GM23338 (cell line): ENCODE results near the gene IL17RB.

Experiments used
- CREB1 ChIP-seq: fragments of 250-450 bp; sonication (Bioruptor Pico); IDR thresholded peaks from 2 replicates; pipeline ENCODE4 v1.5.0; 2020; ENCODE audit warnings: low read depth, mild to moderate bottlenecking, moderate library complexity
- CTCF ChIP-seq, 2 experiments: fragments of 200-600 bp in 1 of 2; sonication (generic) in 1 of 2; conservative IDR thresholded peaks; 2 replicates each; pipeline versions ENCODE4 v1.5.1 to v1.6.1; 2016 to 2017; ENCODE audit warnings: antibody characterized with exemption in 2 of 2, low read depth in 2 of 2, mild to moderate bottlenecking in 2 of 2, moderate library complexity in 1 of 2
- EZH2 ChIP-seq: fragments of 200-600 bp; sonication (generic); IDR thresholded peaks from one replicate; pipeline ENCODE4 v1.8.0; 2017; ENCODE audit warnings: antibody characterized with exemption, mild to moderate bottlenecking, low read depth; ENCODE audit not compliant: unreplicated experiment
- EZH2phosphoT487 ChIP-seq: fragments of 200-600 bp; sonication (generic); IDR thresholded peaks from one replicate; pipeline ENCODE4 v1.8.1; 2018; ENCODE audit warnings: antibody characterized with exemption; ENCODE audit not compliant: unreplicated experiment
- JUNB ChIP-seq: IDR thresholded peaks from one replicate; pipeline ENCODE4 v1.6.1; 2016; ENCODE audit warnings: antibody characterized with exemption; ENCODE audit not compliant: unreplicated experiment
- NANOG ChIP-seq: IDR thresholded peaks from 2 replicates; pipeline ENCODE4 v1.6.1; 2016; ENCODE audit warnings: antibody characterized with exemption, borderline replicate concordance
- POLR2AphosphoS5 ChIP-seq: IDR thresholded peaks from 2 replicates; pipeline ENCODE4 v1.6.1; 2016; ENCODE audit warnings: antibody characterized with exemption, low read depth
- REST ChIP-seq: IDR thresholded peaks from one replicate; pipeline ENCODE4 v1.6.1; 2018; ENCODE audit warnings: antibody characterized with exemption; ENCODE audit not compliant: unreplicated experiment
- STAT1 ChIP-seq: IDR thresholded peaks from one replicate; pipeline ENCODE4 v1.6.1; 2016; ENCODE audit warnings: antibody characterized with exemption; ENCODE audit not compliant: unreplicated experiment
- ZNF331 ChIP-seq: fragments of 250-450 bp; sonication (Bioruptor Pico); IDR thresholded peaks from 2 replicates; pipeline ENCODE4 v1.5.0; 2020; ENCODE audit warnings: low read depth, mild to moderate bottlenecking, moderate library complexity
- TF ChIP-seq, protein P1 (sequence below): fragments of 250-450 bp; sonication (Bioruptor Pico); IDR thresholded peaks from 2 replicates; pipeline ENCODE4 v1.5.0; 2020; ENCODE audit warnings: mild to moderate bottlenecking, moderate library complexity
- TF ChIP-seq, protein P2 (sequence below): IDR thresholded peaks from 2 replicates; pipeline ENCODE4 v1.6.1; 2016; ENCODE audit warnings: antibody characterized with exemption

DNA sequence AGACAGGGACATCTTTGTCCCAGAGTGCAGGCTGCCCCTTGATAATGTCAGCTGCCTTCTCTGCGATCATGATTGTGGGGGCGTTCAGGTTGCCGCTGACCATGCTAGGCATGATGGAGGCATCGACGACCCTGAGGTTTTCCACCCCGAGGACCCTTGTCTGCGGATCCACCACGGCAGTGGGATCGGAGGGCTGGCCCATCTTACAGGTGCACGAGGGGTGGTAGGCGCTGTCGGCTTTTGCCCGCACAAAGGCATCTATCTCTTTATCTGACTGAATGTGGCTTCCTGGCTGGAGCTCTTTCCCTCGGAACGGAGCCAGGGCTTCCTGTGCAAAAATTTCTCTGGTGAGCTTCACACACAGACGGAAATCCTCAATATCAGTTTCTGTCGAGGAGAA is 28.6 kb upstream of the IL17RB start:
- TF ChIP-seq STAT1, result no peak
- no peak for TF ChIP-seq CTCF (conservative IDR thresholded peaks at IDR 0.05; ENCODE audit: low read depth in 2 of 2)
- TF ChIP-seq EZH2, result no peak
- no peak for TF ChIP-seq REST
- no peak for TF ChIP-seq EZH2phosphoT487
- TF ChIP-seq POLR2AphosphoS5, result no peak
- TF ChIP-seq JUNB, result no peak
- TF ChIP-seq, protein P1, sequence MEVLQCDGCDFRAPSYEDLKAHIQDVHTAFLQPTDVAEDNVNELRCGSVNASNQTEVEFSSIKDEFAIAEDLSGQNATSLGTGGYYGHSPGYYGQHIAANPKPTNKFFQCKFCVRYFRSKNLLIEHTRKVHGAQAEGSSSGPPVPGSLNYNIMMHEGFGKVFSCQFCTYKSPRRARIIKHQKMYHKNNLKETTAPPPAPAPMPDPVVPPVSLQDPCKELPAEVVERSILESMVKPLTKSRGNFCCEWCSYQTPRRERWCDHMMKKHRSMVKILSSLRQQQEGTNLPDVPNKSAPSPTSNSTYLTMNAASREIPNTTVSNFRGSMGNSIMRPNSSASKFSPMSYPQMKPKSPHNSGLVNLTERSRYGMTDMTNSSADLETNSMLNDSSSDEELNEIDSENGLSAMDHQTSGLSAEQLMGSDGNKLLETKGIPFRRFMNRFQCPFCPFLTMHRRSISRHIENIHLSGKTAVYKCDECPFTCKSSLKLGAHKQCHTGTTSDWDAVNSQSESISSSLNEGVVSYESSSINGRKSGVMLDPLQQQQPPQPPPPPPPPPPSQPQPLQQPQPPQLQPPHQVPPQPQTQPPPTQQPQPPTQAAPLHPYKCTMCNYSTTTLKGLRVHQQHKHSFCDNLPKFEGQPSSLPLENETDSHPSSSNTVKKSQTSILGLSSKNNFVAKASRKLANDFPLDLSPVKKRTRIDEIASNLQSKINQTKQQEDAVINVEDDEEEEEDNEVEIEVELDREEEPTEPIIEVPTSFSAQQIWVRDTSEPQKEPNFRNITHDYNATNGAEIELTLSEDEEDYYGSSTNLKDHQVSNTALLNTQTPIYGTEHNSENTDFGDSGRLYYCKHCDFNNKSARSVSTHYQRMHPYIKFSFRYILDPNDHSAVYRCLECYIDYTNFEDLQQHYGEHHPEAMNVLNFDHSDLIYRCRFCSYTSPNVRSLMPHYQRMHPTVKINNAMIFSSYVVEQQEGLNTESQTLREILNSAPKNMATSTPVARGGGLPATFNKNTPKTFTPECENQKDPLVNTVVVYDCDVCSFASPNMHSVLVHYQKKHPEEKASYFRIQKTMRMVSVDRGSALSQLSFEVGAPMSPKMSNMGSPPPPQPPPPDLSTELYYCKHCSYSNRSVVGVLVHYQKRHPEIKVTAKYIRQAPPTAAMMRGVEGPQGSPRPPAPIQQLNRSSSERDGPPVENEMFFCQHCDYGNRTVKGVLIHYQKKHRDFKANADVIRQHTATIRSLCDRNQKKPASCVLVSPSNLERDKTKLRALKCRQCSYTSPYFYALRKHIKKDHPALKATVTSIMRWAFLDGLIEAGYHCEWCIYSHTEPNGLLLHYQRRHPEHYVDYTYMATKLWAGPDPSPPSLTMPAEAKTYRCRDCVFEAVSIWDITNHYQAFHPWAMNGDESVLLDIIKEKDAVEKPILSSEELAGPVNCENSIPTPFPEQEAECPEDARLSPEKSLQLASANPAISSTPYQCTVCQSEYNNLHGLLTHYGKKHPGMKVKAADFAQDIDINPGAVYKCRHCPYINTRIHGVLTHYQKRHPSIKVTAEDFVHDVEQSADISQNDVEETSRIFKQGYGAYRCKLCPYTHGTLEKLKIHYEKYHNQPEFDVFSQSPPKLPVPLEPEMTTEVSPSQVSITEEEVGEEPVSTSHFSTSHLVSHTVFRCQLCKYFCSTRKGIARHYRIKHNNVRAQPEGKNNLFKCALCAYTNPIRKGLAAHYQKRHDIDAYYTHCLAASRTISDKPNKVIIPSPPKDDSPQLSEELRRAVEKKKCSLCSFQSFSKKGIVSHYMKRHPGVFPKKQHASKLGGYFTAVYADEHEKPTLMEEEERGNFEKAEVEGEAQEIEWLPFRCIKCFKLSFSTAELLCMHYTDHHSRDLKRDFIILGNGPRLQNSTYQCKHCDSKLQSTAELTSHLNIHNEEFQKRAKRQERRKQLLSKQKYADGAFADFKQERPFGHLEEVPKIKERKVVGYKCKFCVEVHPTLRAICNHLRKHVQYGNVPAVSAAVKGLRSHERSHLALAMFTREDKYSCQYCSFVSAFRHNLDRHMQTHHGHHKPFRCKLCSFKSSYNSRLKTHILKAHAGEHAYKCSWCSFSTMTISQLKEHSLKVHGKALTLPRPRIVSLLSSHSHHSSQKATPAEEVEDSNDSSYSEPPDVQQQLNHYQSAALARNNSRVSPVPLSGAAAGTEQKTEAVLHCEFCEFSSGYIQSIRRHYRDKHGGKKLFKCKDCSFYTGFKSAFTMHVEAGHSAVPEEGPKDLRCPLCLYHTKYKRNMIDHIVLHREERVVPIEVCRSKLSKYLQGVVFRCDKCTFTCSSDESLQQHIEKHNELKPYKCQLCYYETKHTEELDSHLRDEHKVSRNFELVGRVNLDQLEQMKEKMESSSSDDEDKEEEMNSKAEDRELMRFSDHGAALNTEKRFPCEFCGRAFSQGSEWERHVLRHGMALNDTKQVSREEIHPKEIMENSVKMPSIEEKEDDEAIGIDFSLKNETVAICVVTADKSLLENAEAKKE, result no peak
- TF ChIP-seq CREB1, result no peak
- TF ChIP-seq NANOG, result no peak
- TF ChIP-seq ZNF331 (CRISPR knock-in tag), result no peak
- TF ChIP-seq, protein P2, sequence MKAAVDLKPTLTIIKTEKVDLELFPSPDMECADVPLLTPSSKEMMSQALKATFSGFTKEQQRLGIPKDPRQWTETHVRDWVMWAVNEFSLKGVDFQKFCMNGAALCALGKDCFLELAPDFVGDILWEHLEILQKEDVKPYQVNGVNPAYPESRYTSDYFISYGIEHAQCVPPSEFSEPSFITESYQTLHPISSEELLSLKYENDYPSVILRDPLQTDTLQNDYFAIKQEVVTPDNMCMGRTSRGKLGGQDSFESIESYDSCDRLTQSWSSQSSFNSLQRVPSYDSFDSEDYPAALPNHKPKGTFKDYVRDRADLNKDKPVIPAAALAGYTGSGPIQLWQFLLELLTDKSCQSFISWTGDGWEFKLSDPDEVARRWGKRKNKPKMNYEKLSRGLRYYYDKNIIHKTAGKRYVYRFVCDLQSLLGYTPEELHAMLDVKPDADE, result no peak
